Neural progenitor cell (in vitro differentiated cells): Measurements from ENCODE around the gene NFATC1.

Experiments used
- CTCF ChIP-seq: fragments of 200-600 bp; sonication (generic); IDR thresholded peaks from 2 replicates; pipeline ENCODE4 v1.5.1; 2017; ENCODE audit warnings: antibody characterized with exemption, mild to moderate bottlenecking
- EZH2 ChIP-seq: fragments of 200-600 bp; sonication (generic); IDR thresholded peaks from 2 replicates; pipeline ENCODE4 v1.6.1; 2017; ENCODE audit warnings: antibody characterized with exemption, mild to moderate bottlenecking, moderate library complexity
- EZH2phosphoT487 ChIP-seq: fragments of 200-600 bp; sonication (generic); IDR thresholded peaks from 2 replicates; pipeline ENCODE4 v1.6.1; 2017; ENCODE audit warnings: antibody characterized with exemption

GRCh38 chr18:79480171-79481045 lies 84.7 kb downstream of the NFATC1 start:
- TF ChIP-seq CTCF (no peak), EZH2phosphoT487 (no peak), EZH2 (no peak)
